ENCODE results near the gene LTBP1. TPM values are rescaled to one million over a fixed set of nuclear protein-coding genes. Genes with fewer than 3 reads are reported as not detected.
"Not testable (repeated sequence)": the region's sequence is repeated elsewhere in the genome, so short reads cannot be mapped to it uniquely, and the experiment has no call there.

LTBP1 gene
- total RNA-seq, 3 donors from 2014 or later = 13.3 to 18.7 (median 17.4) TPM

DNA sequence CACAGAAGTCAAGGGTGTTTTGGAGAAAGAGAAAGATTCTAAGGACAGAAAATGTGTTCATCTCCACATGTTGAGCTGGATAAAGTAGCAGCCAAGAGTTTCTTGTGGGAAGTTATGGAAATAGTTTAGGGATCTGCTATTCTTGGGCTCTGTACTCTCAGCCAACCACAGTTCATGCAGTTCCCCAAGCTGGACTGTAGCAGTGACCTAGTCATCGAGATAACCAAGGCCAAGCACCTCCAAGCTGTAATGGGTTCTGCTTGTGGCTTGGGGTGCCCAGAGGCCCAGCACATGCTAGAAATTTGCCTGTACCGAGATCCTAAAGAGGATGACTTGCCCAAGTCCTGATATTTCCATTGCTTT is 437.8 kb downstream of the LTBP1 start:
- Histone ChIP-seq H3K27me3 (no peaks in the 10 kb centered on the region), H3K27ac (no peak overlapping the region), H3K36me3 (no peaks in the 10 kb centered on the region), H3K9me3 (no peaks in the 10 kb centered on the region), H3K4me1 (no peaks in the 10 kb centered on the region), H3K4me3 (no peak overlapping the region)
- TF ChIP-seq POLR2A (IDR thresholded peaks at IDR 0.05) = no peak
- no peak for TF ChIP-seq POLR2AphosphoS5 (IDR thresholded peaks at IDR 0.05)
- no peak for TF ChIP-seq CTCF (IDR thresholded peaks at IDR 0.05)
- intact Hi-C loops (cut with DNase I; ENCODE audit: low total_unique reads) = no loop called here
- no peak for DNase-seq (ENCODE audit: low spot score in 2 of 2)

DNA sequence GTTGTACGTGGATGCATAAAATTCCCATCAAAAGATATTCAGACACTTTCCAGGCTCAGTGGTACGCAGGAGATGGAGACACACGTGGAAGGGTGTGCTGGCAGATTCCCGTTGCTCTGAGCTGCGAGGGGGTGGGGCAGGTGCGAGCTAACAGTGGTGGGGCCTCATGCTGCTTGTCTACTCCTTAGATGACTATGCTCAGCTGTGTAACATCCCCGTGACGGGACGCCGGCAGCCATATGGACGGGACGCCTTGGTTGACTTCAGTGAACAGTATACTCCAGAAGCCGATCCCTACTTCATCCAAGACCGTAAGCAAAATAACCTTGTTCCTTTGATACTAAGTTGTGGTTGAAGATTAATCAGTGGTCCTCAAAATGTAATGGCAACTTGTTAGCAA is 442.2 kb downstream of the LTBP1 start:
- intact Hi-C loops (cut with DNase I; ENCODE audit: low total_unique reads) = no loop called here
- Histone ChIP-seq H3K27me3 (no peaks in the 10 kb centered on the region), H3K36me3 (no peaks in the 10 kb centered on the region), H3K9me3 (no peaks in the 10 kb centered on the region), H3K27ac (no peak overlapping the region), H3K4me3 (no peak overlapping the region), H3K4me1 (no peaks in the 10 kb centered on the region)
- TF ChIP-seq CTCF (IDR thresholded peaks at IDR 0.05) (no peak), POLR2AphosphoS5 (IDR thresholded peaks at IDR 0.05) (no peak), POLR2A (IDR thresholded peaks at IDR 0.05) (no peak)
- no peak for DNase-seq (ENCODE audit: low spot score in 2 of 2)

GRCh38 chr2:33389695-33390094 is 442.9 kb downstream of the LTBP1 start:
- H3K36me3 ChIP-seq; H3K27me3 ChIP-seq; H3K27ac ChIP-seq; intact Hi-C loops (cut with DNase I; ENCODE audit: low total_unique reads); H3K4me3 ChIP-seq; DNase-seq (ENCODE audit: low spot score in 2 of 2); H3K4me1 ChIP-seq; H3K9me3 ChIP-seq: not testable (repeated sequence)

- Histone ChIP-seq H3K4me1 (no peaks in the 10 kb centered on the region), H3K27ac (no peak overlapping the region), H3K9me3 (peaks cover 0 to 4% of the 10 kb centered on the region in 2 donors), H3K4me3 (no peak overlapping the region), H3K36me3 (no peaks in the 10 kb centered on the region), H3K27me3 (no peaks in the 10 kb centered on the region)
- no peak for TF ChIP-seq POLR2AphosphoS5 (IDR thresholded peaks at IDR 0.05)
- no peak for TF ChIP-seq POLR2A (IDR thresholded peaks at IDR 0.05)
- no peak for DNase-seq (ENCODE audit: low spot score in 2 of 2)
- intact Hi-C loops (cut with DNase I; ENCODE audit: low total_unique reads) = no loop called here
These were observed 444.9 kb downstream of the LTBP1 start for GRCh38 chr2:33391529-33392255.

DNA sequence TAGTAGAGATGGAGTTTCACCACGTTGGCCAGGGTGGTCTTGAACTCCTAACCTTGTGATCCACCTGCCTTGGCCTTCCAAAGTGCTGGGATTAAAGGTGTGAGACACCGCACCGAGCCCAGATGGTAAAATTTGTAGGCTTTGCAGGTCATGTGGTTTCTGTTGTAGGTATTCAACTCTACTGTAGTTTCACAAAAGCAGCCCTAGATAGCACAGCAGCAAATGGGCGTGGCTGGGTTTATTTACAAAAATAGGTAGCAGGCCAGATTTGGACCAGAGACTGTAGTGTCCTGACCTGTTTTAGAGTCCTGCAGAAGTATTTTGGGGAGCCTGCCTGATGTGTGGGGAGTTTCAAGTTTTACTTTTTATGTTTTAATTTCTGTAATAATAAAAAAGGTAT is 445.6 kb downstream of the LTBP1 start:
- TF ChIP-seq CTCF (IDR thresholded peaks at IDR 0.05) (no peak), POLR2A (IDR thresholded peaks at IDR 0.05) (no peak), POLR2AphosphoS5 (IDR thresholded peaks at IDR 0.05) (no peak)
- no peak for DNase-seq (ENCODE audit: low spot score in 2 of 2)
- Histone ChIP-seq H3K4me3 (no peak overlapping the region), H3K4me1 (no peaks in the 10 kb centered on the region), H3K9me3 (peaks cover 0 to 4% of the 10 kb centered on the region in 2 donors), H3K27me3 (no peaks in the 10 kb centered on the region), H3K36me3 (no peaks in the 10 kb centered on the region), H3K27ac (no peak overlapping the region)
- intact Hi-C loops (cut with DNase I; ENCODE audit: low total_unique reads) = no loop called here

DNA sequence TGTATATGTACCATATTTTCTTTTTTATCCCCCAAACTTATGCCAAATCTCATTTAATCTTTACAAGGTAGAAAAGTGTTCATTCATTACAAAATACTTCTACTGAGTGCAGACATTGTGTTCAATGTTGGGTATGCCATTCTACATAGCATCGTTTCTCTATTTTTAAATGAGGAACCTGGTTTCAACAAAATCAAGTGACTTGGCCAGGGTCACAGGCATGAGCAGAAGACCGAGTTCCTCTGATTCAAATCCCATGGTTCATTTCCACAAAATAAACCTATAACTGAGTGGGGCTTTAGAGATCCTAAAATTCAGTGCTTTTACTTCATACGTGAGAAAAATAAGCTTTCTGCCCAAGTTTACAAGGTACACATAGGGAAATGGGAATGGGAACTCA is 448.3 kb downstream of the LTBP1 start:
- TF ChIP-seq POLR2AphosphoS5 (IDR thresholded peaks at IDR 0.05) (no peak), CTCF (IDR thresholded peaks at IDR 0.05) (no peak), POLR2A (IDR thresholded peaks at IDR 0.05) (no peak)
- intact Hi-C loops (cut with DNase I; ENCODE audit: low total_unique reads) = no loop called here
- no peak overlapping the region for H3K4me3 ChIP-seq
- H3K9me3 ChIP-seq = peaks cover 0 to 4% of the 10 kb centered on the region in 2 donors
- DNase-seq (ENCODE audit: low spot score in 2 of 2) = no peak
- no peaks in the 10 kb centered on the region for H3K36me3 ChIP-seq
- no peak overlapping the region for H3K27ac ChIP-seq
- no peaks in the 10 kb centered on the region for H3K27me3 ChIP-seq
- H3K4me1 ChIP-seq = no peaks in the 10 kb centered on the region

All from breast epithelium (tissue), 4 donors.